Jurkat, Clone E6-1 (cell line): Measurements from ENCODE around the gene USO1. TPM values are rescaled to one million over a fixed set of nuclear protein-coding genes. Genes with fewer than 3 reads are reported as not detected.
"Not testable (repeated sequence)": the region's sequence is repeated elsewhere in the genome, so short reads cannot be mapped to it uniquely, and the experiment has no call there.

Source experiments
- DNase-seq: peaks from one replicate; pipeline ENCODE4 v3.0.0-alpha.2; 2011; ENCODE audit warnings: low read depth, low spot score
- H3K4me3 ChIP-seq: 2 replicates; pipeline ENCODE4 v1.5.1; 2011; ENCODE audit warnings: mild to moderate bottlenecking, low read length, control low read depth, moderate library complexity
- polyA plus RNA-seq: library from polyadenylated mRNA; unstranded; fragments of >200 nt; gene quantifications from one replicate; pipeline ENCODE4 v1.2.1, GENCODE V29; 2012; ENCODE audit warnings: missing spikeins; ENCODE audit not compliant: insufficient read length, insufficient read depth

The USO1 gene
- 31.8 TPM for polyA plus RNA-seq

GRCh38 chr4:75724066-75724866, at the start of gene USO1:
USO1 (plus strand) TSS chr4:75724577; CDS start chr4:75724820, 243 bp downstream.
- DNase-seq, result peak; percentile 97
- peak within 1 kb of the TSS; percentile 96 for H3K4me3 ChIP-seq

- DNase-seq, result no peak
Measured at GRCh38 chr4:75675004-75675531, 49.3 kb upstream of the USO1 start.

GRCh38 chr4:75678473-75678872, 45.9 kb upstream of the USO1 start:
- no peak overlapping the region for H3K4me3 ChIP-seq
- no peak for DNase-seq

More at GRCh38 chr4:75675004-75675531, 49.3 kb upstream of the USO1 start:
- no peak overlapping the region for H3K4me3 ChIP-seq

- no peak for DNase-seq
- H3K4me3 ChIP-seq, result no peak overlapping the region
Measured at GRCh38 chr4:75678965-75679364, 45.4 kb upstream of the USO1 start.

- no peak for DNase-seq
- H3K4me3 ChIP-seq, result no peak overlapping the region
Measured at GRCh38 chr4:75679876-75680575, 44.4 kb upstream of the USO1 start.

- H3K4me3 ChIP-seq, result no peak overlapping the region
- DNase-seq, result no peak
Measured at GRCh38 chr4:75683482-75684155, 40.8 kb upstream of the USO1 start.

GRCh38 chr4:75685546-75686189, 38.7 kb upstream of the USO1 start:
- H3K4me3 ChIP-seq, result no peak overlapping the region
- no peak for DNase-seq

- H3K4me3 ChIP-seq, result no peak overlapping the region
- peak; percentile 75 for DNase-seq
Measured at GRCh38 chr4:75686346-75686745, 38.0 kb upstream of the USO1 start.

GRCh38 chr4:75687125-75687524, 37.3 kb upstream of the USO1 start:
- H3K4me3 ChIP-seq, DNase-seq: not testable (repeated sequence)

GRCh38 chr4:75692066-75692465, 32.3 kb upstream of the USO1 start:
- DNase-seq, H3K4me3 ChIP-seq: not testable (repeated sequence)

- H3K4me3 ChIP-seq, result no peak overlapping the region
- no peak for DNase-seq
Measured at GRCh38 chr4:75696071-75696470, 28.3 kb upstream of the USO1 start.

- H3K4me3 ChIP-seq, result no peak overlapping the region
- DNase-seq, result no peak
Measured at GRCh38 chr4:75696581-75696980, 27.8 kb upstream of the USO1 start.

- DNase-seq, result no peak
- no peak overlapping the region for H3K4me3 ChIP-seq
Measured at GRCh38 chr4:75698162-75698962, 26.0 kb upstream of the USO1 start.

- no peak overlapping the region for H3K4me3 ChIP-seq
- DNase-seq, result no peak
Measured at GRCh38 chr4:75698963-75699228, 25.5 kb upstream of the USO1 start.

- DNase-seq, result no peak
- no peak overlapping the region for H3K4me3 ChIP-seq
Measured at GRCh38 chr4:75699299-75699698, 25.1 kb upstream of the USO1 start.

- no peak for DNase-seq
- H3K4me3 ChIP-seq, result no peak overlapping the region
Measured at GRCh38 chr4:75702919-75703411, 21.4 kb upstream of the USO1 start.

- no peak for DNase-seq
- no peak overlapping the region for H3K4me3 ChIP-seq
Measured at GRCh38 chr4:75705198-75705977, 19.0 kb upstream of the USO1 start.

- H3K4me3 ChIP-seq, result no peak overlapping the region
- DNase-seq, result no peak
Measured at GRCh38 chr4:75708218-75708691, 16.1 kb upstream of the USO1 start.
